CD4-positive, alpha-beta T cell treated with Interleukin-15 for 4 hours (primary cell): ENCODE results near the gene KBTBD13.
"Not testable (repeated sequence)": the region's sequence is repeated elsewhere in the genome, so short reads cannot be mapped to it uniquely, and the experiment has no call there.

Experiments
- DNase-seq: peaks from one replicate; pipeline ENCODE4 v3.0.0-alpha.2; 2020; ENCODE audit warnings: low spot score

Gene KBTBD13

DNA sequence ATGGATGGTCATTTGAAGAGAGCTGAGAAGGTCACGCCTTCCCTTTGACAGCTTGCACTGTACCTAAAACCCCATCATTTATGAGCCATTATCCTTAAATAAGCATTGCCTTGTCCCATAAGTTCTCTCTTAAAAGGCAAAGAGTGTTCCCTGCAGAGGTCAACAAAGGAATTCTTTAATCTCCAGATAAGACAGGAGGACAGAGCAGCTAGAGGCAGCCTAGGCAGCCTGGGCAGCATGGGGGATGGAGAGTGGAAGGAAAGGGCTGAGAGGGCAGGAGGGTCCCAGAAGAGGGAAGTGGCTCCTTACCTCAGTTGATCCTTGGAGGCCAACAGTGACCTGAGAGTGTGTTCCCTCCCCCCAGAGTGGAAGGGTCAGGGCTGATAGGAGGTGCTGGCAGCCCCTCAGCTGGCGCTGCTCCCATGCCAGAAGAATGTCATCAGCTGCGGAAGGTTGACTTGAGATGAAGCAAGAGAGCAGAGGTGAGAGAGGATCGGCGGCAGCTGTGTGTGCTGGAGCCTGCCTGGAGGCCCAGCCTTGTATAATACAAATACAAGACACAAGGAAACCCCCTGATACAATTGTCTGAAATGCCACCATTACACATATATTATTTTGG lies 12.8 kb downstream of the KBTBD13 start:
- DNase-seq, result no peak

DNA sequence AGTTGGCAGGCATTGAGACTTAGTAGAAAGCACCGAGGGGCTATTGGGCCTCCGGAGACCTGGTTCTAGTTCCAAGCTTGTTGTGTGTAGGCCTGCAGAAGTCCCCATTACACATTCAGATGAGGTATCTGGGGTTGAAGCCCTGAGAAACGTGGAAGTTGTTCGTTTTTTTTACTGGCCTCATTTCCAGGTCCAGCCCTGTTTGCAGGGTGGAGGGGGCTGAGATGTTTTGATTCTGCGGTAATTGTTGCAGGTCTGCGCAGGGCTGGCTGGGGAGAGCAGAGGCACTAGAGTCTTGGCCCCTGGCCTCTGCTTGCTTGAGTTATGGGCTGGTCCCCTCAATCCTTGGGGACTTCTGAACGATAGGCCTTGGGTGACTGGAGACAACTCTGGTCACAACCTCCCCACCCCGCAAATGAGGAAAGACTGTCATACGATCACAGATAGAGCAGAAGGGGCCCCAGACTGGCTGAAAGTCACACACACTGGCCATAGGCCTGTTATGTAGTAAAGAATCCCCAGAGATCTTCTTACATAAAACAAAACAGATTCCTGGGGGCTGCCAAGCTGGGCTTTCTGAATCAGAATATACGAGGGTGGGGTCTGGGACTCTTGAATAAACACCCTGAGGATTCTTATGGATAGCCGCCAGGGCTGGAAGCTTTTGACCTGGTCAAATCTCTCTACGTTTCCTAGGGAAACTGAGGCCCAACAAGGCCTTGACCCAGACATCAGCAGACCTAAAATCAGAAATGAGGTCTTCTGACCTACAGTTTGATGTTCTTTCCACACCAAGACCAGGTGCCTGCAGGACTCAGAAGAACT lies 15.6 kb downstream of the KBTBD13 start:
- DNase-seq, result no peak

DNA sequence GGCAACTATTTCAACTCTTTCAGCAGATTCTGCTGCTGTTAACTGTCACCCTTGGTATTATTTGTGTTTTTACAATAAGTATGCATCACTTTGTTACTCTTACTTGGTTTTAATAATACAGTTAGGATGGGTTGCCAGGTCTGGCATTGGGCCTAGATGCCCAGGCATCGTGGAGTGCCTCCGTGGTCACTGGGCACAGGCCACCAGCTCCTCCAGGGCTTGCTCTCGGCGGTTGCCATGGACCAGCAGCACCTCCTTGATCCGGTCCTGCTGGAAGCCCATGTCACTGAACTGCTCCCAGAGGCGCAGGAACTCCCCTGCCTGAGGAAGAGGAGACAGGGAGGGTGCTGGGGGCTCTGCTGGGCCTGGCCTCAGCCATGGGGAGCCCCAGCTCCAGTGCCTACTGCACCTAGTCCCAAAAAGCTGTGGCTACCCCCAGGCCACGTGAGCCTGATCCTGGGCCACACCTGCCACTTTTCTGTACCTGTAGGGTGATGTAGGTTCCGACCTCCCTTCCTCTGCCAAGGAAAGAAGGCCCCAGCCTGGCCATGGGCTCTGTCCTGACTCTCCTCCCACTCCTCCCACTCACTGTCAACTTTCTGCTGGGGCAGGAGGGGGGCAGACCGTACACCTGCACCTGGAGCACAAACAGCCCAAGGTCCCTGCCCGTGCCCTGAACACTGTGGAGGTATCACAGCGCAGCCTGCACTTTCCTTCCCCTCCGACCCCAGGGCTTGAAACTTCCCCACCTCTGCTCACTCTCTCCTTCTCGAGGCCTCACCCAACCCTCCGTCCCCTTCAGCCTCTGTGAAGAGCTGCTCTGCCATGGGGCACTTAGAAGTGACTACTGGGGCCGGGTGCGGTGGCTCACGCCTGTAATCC lies 16.6 kb downstream of the KBTBD13 start:
- no peak for DNase-seq

DNA sequence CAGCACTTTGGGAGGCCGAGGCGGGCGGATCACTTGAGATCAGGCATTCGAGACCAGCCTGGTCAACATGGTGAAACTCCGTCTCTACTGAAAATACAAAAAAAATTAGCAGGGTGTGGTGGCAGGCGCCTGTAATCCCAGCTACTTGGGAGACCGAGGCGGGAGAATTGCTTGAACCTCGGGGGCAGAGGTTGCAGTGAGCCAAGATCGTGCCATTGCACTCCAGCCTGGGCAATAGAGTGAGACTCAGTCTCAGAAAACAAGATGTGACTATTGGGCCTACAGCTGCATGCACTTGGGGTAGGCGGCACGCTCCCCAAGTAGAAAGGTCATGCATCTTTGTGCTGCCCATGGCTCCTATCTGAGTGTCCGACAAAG lies 17.2 kb downstream of the KBTBD13 start:
- DNase-seq, result not testable (repeated sequence)

DNA sequence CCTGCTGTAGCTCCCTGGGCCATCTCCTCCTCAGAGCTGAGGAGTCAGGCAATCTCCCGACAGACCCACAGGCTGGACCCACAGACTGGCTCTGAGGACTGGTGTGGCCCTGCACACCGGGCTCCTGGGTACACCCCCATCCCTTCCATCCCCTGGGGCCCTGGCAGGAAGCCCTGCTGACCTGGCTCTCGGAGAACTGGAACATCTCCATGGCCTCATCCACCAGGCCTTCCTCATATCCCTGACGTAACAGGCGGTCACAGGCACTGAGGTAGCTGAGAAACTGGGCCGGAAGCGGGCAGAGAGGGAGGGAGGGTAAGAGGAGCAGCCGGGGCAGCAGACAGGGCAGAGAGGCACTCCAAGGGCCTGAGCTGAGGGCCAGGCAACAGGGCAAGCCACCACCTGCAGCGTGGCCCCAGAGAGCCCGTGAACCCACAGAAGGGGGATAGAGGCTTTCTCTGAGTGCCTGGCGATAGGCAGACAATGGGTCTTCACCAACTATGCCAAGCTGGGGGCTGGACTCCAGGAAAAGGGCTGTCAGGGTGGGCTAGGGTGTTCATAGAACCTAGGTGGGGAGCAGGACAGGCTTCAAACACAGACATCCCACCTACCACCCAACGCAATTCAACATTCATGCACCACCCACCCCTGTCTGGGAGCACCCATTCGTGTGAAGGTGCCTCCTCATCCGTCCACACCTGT lies 17.9 kb downstream of the KBTBD13 start:
- no peak for DNase-seq

DNA sequence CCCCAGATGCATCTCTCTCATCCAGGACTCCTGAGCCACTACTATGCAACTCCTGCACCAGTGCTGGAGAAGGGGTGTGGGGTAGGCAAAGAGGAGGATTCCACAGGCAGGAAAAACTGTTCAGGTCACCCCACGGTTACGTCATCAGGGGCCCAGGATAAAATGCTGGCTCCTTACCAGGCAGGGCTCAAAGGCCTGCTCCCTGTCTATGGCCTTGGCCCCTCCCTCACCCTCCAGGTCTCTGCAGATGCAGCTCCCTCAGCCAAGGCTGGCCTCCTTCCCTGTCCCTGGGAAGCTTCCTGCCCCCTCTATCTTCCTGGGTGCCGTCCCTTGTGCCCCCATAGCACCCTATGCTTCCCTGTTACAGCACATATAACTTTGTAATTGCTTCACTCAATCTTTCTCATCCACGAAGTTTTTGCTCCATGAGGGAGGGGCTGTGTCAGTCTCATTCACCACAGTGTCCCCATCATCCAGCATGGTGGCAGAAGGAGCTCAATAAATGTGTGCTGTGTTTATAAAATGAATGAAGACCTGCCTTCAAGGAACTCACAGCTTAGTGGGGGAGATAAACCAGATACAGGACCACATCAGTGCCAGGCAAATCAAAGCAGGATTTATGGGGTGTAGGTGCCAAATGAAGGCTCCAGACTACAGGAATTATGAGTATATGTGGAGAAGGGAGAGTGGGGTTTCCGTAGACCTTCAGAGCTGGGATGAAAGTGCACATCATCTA lies 18.6 kb downstream of the KBTBD13 start:
- DNase-seq, result no peak

DNA sequence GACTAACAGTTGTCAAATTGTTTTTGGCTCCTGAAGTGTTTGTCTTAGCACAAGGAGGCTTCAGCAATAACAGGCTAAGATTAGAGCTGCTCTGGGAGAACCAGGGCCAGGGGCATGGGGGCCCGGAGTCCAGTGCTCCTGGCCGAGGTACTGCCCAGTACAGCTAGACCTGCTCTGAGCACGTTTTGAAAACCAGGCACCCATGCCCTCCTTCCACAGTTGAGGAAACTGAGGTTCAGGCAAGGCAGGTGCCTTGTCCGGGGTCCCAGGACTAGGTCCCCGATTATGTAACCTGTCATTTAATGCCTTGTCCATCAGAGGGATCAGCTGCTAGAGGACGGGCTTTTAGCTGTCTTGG lies 19.2 kb downstream of the KBTBD13 start:
- DNase-seq, result no peak

DNA sequence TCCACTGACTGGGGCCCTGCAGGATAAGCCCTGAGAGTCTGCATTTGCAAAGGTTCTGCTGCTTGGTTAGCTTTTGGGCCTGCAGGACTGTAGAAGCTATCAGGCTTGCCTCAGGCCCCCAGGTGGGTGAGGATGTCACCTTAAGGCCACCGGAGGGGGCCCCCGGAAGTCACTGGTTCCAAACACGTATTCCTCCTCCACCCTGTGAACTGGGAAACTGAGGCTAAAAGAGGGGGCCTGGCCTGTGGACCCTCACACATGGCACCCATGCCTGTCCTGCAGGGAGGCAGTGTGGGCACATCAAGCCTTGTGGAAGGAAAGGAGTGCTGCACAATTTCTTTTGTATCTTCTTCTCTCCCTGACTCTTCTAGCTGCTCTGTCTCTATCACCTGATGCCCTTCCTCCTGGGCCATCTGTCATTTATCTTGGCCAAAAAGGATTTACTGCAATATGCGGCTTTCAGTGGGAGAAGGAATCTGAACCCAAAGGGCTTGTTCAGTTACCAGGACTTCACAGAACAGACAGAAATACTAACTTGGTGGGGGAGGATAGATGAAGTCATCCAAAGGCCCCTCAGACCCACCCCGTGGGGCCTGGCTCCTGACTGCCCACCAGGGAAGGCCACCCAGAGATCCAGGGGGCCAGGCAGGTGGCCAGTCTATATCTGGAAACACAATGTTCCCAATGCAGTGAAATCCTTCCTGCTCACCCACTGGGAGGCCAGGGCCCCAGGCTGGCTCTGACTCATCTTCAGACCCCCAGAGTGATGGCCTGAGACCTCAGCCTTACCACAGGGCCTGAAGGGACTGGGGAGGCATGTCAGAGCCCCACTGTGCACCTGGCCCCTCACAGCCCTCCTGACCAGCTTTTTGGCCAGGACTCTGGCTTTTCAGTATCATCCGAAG lies 20.2 kb downstream of the KBTBD13 start:
- no peak for DNase-seq

DNA sequence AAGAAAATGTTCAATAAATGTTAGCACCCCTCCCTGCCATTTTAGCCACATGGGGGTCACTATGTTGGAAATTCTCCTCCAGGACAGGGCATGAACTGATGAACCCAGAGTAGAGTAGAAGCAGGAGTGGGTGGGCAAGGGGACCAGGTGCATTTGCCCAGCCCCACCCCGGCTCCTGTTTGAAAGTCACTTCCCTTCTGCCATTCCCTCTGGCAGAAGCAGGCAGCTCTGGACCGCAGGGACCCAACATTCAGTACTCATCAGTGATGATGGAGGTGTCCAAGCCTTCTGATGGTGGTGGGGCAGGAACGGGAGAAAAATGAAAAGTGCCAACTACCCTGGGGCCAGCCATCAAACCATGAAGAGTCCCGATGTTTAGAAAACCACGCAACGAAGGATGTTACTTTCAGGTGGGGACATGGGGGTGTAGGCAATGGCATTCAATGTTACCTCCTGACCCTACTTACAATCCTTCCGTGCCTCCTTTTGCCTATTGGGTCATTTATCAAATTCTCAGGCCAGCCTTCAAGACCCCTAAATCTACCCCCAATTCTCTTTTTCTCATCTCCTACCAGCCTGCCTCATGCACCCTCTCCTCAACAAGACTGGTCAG lies 21.2 kb downstream of the KBTBD13 start:
- DNase-seq, result no peak

DNA sequence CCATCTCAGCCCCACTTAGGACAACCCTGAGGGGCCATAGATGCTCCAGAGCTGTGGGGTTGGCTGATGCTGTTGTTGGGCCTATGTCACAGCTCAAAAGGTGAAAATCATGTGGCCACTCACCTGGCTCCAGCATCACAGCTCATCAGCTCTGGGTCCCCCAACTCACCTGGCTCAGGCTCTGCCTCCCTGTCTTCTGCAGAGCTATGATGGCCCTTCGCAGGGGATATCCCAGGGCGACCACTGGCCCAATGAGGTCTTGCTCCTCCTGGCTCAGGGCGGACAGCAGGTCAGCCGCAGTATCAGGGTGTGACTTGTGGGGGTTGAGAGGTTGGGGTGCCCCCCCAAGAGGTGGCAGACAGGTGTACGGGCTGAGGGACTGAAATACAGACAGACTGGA lies 22.8 kb downstream of the KBTBD13 start:
- DNase-seq, result no peak

DNA sequence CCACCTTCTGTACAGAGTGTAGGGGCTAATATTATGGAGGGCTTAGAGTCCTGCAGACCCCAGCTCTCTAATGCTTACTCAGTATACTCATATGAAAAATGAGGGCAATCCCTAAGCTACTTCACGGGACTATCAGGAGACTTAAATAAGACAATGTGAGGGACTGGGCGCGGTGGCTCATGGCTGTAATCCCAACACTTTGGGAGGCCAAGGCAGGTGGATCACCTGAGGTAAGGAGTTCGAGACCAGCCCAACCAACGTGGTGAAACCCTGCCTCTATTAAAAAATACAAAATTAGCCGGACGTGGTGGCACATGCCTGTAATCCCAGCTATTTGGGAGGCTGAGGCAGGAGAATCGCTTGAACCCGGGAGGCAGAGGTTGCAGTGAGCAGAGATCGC lies 23.3 kb downstream of the KBTBD13 start:
- not testable (repeated sequence) for DNase-seq

DNA sequence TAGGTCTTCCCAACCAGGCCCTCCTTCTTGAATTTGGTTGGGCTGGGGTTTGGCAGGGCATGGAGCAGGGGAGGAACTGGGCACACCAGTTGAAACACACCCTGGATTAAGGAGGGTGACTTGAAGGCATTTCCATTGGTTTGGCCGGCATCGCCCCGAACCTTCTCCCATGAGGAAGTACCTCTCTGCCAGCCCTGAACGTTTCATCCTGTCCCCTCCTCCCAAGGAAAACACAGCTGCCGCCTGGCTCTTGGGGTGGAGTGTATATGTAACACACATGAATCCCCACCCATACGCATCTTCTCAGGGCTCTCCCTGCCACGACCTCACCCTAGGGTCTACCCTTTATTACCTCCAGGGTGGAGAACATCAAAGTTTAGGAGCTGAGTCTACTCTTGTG lies 23.9 kb downstream of the KBTBD13 start:
- no peak for DNase-seq

DNA sequence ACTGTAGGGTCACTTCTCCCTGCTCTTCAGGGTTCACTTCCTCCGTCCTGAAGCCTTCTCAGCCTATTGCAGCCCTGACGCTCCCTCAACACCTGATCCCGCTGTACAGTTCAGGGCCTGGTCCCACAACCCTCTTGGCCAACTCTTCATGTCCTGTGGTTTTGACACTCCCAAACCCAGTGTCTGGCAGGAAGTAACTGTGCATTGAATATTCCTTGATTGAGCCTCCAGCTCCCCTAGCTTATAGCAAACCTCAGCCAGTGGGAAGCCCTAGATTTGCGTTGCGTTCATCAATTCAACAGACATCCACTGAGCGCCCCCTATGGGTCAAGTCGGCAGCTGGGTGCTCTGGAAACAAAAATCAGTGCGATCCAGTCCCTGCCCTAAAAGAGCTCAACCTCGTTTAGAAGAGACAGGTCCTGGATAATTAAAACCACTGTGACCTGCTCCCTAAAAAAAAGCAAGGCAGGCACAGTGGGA lies 24.9 kb downstream of the KBTBD13 start:
- peak; percentile 37 for DNase-seq

DNA sequence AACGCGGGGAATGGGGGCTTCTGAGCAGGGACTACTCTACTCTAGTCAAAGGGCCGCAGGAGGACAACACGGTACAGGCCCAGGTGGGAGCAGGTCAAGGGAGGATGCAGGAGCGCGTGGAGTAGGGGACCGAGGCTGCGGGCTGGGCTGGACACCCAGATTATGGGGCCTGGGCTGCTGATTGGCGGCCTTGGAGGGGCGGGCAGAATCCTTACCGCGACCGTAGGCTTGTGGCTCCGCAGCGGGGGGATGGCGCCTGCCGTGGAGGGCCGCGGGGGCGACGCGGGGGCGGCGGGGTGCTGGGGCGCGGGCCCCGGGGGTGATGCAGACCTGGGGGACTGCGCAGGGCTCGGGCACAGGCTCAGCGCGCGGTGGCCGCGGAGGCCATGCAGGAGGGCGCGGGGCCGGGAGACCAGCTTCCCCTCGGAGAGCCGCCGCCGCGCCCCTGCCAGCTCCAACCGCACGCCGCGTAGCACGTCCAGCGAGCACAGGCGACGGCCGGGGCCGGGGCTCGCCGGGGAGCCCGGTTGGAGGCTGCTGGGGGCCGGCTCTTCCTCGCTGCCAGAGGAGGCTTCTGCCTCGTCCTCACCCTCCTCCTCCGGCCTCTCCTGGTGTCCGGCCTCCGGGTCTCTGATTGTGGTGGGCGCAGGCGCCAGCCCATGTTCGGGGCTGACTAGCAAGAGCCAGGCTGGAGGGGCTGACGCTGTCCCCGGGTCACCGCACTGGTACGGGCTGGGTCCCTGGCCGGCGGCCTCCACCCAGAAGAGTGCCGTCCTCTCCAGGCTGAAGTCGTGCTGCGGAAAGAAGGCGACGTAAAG lies 25.6 kb downstream of the KBTBD13 start:
- no peak for DNase-seq

DNA sequence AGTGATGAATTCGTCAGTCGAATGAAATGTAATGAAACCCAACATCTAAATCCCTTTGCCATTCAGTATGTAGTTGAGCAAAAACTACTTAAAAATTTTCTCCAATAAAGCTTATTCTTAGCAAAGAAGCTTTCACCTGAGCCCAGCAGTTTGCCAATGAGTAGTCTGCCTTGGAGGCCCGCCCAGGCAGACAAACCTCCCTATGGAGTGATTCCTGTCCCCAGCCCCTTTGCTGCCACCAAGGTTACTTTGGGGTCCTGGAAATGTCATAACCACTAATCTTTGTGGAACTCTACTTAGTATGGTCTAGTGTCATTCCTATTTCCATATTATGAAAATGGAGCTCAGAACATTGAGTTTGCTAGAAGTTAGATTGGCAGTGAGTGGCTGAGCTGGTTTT lies 26.4 kb downstream of the KBTBD13 start:
- DNase-seq, result no peak

DNA sequence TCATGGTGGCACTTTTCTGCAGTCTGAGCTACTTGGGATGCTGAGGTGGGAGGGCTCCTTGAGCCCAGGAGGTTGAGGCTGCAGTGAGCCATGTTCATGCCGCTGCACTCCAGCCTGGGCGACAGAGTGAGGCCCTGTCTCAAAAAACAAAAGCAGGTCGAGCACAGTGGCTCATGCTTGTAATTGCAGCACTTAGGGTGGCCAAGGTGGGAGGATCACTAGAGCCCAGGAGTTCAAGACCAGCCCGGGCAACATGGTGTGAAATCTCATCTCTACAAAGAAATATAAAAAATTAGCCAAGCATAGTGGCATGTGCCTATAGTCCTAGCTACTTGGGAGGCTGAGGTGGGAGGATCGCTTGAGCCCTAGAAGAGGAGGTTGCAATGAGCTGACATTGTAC lies 28.5 kb downstream of the KBTBD13 start:
- DNase-seq, result no peak

DNA sequence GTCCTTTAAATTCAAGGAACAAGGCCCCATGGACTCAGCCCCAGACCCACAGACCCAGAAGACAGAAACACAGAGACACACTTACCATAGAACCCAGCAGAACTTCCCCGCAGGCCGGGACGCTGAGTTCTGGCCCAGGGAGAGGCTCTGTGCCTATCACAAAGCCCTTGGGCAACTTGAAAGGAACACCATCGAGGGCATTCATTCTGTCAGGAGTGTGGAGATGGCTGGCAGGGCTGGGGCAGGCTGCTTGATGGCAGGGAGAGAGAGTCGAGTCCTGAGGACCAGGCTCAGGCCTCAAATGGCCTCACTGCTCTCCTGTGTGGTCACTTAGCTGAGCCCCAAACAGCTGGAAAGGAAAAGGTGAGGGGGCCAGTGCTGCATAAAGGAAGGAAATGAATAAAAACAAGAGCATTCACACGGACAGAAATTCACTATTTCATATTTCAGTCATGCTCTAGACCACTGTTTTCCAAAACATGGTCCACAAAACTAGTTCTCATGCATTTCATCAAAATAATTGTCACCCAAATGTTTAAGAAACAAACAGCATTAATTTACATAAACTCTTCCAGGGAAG lies 29.6 kb downstream of the KBTBD13 start:
- DNase-seq, result no peak

DNA sequence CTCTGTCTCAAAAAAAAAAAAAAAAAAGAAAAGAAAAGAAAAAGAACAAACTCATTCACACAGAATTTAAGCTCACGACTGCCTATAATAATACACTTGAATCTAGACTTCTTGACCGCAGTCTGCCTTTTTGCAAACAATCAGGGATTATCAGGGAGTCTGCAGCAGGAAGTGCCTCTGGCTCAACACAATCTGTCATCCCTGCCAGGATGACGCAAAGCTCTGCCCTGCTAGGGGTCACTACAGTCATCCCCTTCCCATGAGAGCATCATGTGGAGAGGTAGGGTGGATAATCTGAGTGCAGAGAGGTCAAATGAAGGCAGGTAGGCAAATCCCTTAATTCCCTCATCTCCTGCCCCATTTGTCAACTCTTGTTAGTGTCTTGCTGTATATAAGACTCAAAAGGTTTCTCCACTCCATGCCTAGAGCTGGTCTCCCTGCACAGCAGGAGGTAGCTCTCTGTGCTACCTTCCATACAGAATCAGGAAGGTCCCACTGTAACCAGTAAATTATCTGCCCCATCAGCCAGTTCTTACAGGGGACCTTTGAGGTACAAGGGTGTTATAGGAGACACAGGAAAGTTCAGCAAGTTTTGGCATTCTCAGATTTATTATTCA lies 34.2 kb downstream of the KBTBD13 start:
- no peak for DNase-seq
